AG09309 (cell line): Measurements from ENCODE around the gene MPRIP.

Experiments used
- DNase-seq: peaks from one replicate; pipeline ENCODE4 v3.0.0-alpha.2; 2010; ENCODE audit warnings: low read depth
- H3K4me3 ChIP-seq: 2 replicates; pipeline ENCODE4 v1.5.1; 2011; ENCODE audit warnings: mild to moderate bottlenecking, low read depth, low read length, moderate library complexity; ENCODE audit not compliant: control insufficient read depth
- TF ChIP-seq, protein P1 (sequence below): IDR thresholded peaks from 2 replicates; pipeline ENCODE4 v1.5.1; 2011; ENCODE audit warnings: mild to moderate bottlenecking, low read depth, low read length, inconsistent platforms; ENCODE audit not compliant: insufficient read depth, control insufficient read depth; ENCODE audit errors: missing control alignments

MPRIP gene

DNA sequence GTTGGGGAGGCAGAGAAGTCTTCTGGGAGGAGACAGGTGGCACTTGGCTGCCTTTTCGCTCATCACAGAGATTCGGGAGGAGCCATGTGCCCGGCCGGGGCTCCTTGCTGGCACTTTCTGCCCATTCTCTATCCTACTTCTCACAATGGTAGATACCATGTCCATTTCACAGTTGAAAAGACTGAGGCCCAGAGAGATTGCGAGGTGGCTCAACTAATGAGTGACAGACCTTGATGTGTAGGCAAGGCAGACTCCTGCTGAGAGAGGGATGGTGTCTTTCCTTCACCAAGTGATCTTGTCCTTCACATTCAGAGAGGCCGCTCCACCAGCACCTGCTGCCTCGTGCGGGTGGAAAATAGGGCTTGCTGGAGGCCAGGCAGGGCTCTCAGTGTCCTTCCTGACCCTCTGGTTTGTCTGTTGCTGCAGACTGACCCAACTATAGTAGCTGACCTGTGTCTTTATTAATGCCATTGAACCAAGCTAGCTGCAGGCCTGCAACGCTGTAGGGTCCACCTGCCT is 42.1 kb downstream of the MPRIP start:
- no peak overlapping the region for H3K4me3 ChIP-seq
- no peak for DNase-seq
- TF ChIP-seq, protein P1, sequence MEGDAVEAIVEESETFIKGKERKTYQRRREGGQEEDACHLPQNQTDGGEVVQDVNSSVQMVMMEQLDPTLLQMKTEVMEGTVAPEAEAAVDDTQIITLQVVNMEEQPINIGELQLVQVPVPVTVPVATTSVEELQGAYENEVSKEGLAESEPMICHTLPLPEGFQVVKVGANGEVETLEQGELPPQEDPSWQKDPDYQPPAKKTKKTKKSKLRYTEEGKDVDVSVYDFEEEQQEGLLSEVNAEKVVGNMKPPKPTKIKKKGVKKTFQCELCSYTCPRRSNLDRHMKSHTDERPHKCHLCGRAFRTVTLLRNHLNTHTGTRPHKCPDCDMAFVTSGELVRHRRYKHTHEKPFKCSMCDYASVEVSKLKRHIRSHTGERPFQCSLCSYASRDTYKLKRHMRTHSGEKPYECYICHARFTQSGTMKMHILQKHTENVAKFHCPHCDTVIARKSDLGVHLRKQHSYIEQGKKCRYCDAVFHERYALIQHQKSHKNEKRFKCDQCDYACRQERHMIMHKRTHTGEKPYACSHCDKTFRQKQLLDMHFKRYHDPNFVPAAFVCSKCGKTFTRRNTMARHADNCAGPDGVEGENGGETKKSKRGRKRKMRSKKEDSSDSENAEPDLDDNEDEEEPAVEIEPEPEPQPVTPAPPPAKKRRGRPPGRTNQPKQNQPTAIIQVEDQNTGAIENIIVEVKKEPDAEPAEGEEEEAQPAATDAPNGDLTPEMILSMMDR = no peak

DNA sequence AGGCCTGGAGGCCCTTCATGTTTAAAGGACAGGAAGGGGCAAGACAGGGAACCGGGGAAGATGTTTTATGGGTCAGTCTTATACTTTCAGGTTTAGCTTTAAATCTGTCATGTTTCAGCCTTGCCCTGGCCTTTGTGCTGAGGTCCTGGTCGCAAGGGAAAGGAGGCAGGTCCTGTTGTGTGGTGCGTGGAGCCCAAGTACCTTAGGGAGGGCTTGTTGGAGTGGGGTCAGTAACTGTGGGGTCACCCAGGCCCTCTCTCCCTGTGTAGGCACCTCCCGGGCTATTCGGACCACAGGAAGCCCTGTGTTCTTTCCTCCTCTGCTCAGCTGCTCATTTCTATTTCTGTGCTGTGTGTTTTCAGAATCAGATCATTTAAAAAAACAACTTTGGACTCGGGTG is 42.7 kb downstream of the MPRIP start:
- TF ChIP-seq, protein P1 = no peak
- no peak overlapping the region for H3K4me3 ChIP-seq
- no peak for DNase-seq

DNA sequence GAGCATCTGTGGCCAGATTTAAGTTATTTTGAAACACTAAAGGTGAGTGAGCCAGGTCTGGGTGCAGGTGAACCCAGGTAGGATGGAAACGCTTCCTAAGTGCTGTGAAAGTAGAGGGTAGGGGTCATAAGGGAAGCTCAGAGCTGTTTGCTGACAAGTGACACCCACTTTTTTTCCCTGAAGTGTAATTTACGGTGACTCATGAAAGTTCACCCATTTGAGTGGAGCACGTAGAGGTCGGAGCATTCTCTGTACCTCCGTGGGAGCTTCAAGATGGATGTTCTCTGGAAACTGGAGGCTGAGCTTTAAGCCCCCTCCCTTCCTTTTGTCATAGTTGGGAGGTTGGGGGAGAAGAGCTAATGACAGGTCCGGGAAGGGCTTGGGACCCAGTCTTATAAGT is 44.3 kb downstream of the MPRIP start:
- no peak for DNase-seq
- TF ChIP-seq, protein P1 = no peak
- no peak overlapping the region for H3K4me3 ChIP-seq

DNA sequence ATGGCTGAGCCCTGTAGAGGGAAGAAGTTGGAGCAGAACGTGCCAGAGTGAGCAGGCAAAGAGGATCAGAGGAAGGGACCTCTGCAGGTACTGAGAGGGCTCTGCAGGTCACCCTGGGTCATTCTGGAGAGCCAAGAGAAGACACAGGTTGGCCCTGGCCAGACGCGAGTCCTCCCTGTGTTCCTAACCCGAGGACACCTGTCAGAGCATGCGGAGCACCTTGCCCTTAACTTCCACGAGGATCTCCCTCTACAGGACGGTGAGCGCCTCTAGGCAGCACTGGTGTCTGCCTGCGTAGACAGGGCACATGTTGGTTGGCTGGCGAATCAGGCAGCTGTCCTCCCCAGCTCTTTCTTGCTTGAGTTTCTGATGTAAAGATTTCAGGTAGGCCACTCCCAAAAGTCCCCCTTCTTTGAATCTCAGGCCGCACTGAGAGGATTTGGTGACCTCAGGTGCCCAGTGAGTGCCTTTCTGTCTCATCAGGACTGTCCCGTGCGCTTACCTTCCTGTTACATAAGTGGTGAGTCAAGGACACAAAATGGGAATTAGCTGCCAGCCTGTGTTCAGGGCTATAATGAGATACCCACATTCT is 45.3 kb downstream of the MPRIP start:
- no peak overlapping the region for H3K4me3 ChIP-seq
- DNase-seq = no peak
- TF ChIP-seq, protein P1 = no peak

DNA sequence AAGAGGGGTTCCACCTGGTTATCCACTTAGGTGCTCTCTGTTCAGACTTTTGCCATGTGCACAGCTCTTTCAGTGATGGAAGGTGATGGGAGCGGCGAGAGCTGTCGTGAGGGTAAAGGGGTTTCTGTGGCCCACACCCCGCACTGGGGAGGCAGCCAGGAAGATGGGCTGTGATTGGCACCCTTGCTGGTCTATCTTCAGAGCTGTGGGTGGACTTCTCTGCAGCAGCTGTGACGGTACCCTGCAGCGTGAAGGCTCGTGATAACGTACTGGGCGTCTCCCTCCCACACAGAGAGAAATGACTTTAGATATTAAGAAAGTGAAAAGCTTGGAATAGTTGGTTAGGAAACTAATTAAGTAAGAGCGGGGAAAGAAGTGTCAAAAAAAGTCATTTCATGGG is 45.8 kb downstream of the MPRIP start:
- no peak overlapping the region for H3K4me3 ChIP-seq
- TF ChIP-seq, protein P1 = no peak
- no peak for DNase-seq

DNA sequence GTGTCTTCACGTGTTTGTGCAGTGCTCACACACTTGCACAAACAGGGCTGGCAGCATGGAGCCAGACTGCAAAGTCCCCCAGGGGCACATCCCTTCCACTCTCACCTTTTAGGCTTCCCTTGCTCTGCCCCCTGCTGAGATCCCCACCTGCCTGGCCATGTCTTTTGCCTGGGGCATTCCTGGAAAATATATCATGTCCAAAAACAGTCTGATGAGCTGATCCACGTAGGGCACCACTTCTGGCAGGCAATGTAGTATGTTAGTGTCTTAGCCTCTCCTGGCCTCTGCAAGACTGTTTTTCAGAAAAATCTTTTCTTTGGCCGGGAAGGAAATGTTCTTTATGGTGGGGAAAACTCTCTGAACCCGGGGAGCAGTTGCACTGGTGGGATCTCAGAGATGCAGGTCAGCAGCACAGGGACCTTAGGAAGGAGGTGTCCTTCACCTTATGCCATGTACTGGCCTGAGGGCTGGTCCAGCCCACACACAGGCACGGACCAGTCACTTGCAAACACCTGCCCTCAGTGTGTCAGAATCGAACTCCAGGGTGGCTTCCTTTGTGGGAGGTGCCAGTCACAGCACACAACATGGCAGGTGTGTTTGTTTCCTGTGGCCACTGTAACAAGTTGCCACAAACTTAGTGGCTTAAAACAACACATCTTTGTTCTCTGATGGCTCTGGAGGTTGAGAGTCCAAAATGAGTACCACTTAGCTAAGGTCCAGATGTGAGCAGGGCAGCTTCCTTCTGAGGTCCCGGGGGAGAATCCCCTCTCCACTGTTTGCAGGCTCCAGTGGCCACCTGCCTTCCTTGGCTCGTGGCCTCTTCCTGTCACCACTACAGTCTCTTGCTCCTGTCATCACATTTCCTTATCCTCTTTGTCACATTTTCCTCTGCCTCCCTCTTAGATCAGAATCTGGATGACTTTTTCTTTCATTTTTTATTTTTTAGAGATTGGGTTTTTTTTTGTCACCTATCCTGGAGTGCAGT is 46.6 kb downstream of the MPRIP start:
- H3K4me3 ChIP-seq = no peak overlapping the region
- DNase-seq = no peak
- TF ChIP-seq, protein P1 = no peak
